Fibroblast of skin of right quadriceps (primary cell): ENCODE measurements around the gene HEATR5B.
"Not testable (repeated sequence)": the region's sequence is repeated elsewhere in the genome, so short reads cannot be mapped to it uniquely, and the experiment has no call there.

Source experiments
- DNase-seq: peaks from one replicate; pipeline ENCODE4 v3.0.0-alpha.2; 2013

The HEATR5B gene

DNA sequence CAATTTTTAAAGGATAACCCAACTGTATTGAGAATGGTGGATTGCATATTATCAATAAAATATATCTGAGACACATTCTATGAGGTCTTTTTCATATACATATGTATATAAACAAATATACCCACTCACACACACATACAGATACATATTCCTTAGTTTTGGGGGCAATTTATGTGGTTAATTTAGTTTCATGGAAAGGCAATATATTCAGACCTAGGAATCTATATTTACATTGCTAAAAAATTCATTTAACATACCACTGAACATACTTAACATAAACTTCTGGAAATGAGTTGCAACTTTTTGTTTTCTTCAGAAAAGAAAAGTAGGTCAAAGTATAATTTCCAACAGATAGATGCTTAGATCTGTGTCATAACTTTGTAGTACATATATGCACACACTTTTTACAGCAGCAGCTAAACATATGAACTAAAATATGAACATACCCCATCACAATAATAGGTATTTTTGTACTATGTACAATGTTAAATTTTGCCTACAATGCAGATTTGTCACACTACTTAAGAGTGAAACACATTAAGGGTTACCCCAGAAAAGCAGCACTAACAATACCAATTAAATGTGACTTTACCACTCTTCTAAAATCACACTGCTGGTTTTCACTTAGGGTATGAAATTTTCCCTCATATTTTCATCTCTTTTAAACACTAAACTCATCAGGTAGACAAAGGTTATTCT lies 23.0 kb downstream of the HEATR5B start:
- DNase-seq, result no peak

DNA sequence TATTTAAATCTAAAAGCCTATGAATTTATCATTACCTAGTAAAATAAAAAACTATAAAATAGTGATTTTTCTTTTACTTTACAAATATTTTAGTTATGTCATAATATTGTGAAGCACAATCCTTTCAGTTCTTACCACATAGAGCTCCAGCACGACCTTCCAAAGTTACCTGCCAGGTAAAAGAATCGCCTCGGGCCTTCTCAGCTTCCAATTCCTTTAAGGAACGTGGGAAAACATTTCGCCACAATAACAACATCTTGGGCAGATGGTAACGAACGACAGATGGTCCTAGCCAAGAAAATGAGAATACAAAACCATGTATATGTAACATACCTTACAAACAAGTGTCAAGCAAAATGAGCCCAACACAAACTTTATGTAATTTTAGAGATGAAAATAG lies 23.7 kb downstream of the HEATR5B start:
- no peak for DNase-seq

DNA sequence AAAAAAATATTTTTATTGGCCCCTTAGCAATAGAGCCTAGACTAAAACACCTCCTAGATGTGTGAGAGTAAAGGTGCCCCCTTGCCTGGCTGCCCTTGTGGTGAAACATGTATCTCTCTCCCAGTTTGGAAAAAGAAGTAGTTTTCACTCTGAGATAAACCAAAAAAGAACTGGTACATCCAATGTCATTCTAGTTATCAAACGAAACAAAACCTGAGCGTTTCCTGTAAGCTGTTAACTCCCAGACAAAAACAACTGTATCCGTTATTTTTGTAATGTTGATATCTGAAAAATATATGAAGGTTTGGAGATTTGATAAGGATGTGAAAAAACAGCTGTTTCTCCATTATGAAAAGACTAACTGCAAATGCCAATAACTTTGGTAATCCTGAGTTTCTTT lies 24.3 kb downstream of the HEATR5B start:
- DNase-seq, result no peak

DNA sequence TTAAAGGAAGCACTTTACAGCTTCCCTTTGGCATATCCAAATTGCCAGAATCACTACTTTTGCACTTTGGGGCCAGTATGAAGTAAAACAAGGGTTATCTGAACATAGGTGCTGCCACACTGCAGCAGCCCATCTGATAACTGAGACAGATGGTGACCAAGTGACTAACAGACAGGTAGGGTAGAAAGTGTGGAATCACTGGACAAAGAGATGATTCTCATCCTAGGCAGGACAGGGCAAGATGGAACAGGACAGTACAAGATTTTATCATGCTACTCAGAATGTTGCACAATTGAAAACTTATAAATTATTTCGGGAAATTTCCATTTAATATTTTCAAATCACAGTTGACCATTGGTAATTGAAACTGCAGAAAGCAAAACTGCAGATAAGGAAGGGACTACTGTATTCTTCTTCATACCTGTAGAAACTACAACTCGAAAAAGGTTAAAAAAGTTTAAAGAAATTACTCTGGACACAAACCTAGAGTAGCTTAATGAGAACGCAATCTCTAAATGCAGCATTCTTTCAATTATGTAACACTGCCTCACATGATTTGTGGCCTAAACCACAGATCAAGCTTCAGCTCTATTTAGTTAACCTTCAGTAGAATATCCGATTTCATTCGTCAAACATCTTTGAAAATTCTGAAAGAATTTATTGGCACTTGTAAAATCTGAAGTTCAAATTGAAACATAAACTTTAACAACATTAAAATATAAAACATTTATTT lies 31.4 kb downstream of the HEATR5B start:
- no peak for DNase-seq

DNA sequence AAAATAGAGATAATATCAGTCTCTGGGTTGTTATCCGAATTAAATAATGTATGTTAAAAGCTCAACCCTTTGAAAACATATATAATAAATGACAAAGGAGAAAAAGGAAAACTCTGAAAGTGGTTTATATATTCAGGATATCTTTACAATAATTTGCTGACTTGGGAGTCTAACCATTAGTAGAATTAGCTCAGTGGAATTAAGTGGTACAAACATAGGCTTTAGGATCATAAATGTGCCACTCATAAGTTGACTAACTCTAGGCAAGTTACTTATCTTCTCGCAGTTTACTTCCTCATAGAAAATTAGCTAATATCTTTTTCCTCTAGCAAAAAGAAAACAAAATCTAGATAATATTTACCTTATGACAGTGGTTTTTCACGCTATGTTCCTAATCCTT lies 44.6 kb downstream of the HEATR5B start:
- DNase-seq, result no peak

DNA sequence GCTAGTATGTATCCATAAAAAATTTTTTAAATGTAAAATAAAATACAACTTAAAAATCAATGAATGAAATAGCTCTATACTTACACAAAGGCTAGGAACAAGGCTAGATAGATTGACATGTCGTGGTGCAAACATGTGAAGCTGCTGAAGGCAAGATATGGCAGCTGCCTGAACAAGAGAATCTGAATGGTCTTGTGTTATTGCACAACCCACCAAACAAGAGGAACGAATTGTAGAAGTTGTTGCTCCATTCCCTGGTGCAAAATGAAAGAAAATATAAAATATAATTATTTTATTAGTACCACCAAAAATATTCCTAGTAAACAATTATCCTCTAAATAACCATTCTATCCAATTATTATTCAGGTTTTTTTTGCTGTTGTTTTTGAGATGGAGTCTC lies 46.4 kb downstream of the HEATR5B start:
- no peak for DNase-seq

DNA sequence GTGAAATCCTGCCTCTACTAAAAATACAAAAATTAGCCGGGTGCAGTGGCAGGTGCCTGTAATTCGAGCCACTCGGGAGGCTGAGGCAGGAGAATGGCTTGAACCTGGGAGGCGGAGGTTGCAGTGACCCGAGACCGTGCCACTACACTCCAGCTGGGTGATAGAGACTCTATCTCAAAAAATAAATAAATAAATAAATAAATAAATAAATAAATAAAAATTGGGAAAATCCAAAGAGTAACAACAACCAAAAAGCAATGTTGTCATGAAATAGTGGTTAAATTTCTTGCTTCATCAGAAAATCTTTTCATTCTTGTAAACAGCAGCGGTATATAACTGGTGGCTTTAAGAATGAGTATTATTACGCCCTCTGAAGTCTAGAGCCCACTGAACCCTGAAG lies 54.4 kb downstream of the HEATR5B start:
- DNase-seq, result no peak

DNA sequence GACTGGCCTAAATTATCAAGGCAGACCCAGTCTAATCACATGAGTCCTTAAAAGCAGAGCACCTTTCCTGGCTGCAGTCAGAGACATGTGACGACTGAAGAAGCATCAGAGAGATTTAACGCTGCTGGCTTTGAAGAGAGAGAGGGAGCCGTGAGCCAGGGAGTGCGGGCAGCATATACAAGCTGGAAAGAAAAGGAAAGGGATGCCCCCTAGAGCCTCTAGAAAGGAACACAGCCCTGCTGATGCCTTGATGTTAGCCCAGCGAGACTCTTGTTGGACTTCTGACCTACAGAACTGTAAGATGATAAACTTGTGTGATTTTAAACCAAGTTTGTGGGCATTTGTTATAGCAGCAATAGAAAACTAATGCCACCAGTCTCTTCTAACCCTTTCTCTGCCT lies 58.1 kb downstream of the HEATR5B start:
- DNase-seq, result peak; percentile 0

DNA sequence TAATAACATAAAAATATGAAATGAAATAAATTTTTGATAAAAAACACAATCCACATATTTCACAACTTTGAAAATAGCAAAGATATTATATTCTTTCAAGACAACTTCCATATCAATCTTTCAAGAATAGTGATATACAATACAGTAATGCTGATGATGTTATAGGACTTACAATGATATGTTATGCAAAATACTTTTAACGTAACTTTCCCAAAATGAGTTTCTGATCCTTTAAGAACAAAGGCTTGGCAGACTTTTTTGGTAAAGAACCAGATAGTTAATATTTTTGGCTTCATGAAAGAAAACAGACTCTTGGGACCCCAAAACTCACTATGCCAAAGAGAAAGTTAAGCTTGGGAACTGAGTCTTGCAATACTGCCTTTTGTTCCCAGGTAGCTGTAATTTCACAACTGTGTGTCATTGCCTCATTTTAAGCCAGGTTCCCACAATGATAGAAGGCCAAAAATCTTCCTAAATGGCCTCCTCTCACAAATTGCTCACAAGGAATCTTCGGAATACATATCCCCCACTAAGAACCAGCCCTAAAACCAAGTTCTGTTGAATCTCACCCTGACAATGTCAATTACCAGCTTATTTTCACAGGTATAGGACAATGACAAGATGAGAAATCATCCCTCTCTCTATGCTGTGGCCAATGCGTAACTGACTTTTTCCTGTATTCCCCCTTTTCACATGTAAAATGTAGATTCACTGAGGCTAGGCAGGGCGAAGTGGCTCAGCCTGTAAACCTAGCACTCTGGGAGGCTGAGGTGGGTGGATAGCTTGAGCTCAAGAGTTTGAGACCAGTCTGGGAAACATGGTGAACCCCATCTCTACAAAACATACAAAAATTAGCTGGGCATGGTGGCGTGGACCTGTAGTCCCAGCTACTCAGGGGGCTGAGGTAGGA lies 63.0 kb downstream of the HEATR5B start:
- peak; percentile 9 for DNase-seq

DNA sequence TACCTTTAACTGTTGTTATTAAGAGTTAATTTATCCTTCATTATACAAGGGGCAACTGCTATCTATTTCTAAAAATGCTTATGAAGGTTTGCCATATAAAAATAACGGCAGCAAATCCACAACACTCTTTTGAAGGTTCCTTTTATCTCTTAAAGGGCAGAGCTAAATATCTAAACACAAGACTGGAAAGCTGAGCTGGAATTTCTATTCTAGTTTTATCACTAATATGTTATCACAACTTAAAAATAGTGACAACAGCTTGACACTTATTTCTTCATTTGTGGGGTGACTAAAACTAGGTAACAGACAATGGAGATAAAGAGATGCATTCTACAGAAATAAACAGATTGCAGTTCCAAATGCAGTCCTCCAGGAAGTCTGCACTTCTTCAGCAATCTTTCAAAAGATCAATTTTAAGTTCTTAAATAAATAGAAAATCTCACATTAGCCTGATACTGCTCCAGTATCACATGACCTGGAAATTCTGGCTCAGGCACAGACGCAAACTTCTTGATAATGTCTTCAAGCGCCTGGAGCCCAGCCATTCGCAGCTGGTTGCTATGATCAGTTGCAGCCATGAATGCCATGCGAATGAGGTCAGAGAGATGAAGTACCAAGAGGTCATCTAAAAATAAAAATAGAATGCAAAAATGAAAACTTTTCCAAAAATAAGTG lies 63.8 kb downstream of the HEATR5B start:
- peak; percentile 84 for DNase-seq

DNA sequence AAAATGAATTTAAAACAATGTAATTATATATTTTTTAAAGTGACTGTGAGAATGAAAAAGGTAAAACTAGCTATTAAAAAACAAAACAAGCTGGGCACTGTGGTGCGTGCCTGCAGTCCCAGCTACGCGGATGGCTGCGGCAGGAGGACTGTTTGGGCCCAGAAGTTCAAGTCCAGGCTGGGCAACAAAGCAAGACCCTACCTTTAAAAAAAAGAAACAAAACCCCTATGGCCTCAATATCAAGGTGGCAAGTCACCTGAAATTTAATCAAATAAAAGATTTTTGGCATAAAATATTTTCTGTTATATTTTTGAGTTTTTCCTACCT lies 70.9 kb downstream of the HEATR5B start:
- no peak for DNase-seq

DNA sequence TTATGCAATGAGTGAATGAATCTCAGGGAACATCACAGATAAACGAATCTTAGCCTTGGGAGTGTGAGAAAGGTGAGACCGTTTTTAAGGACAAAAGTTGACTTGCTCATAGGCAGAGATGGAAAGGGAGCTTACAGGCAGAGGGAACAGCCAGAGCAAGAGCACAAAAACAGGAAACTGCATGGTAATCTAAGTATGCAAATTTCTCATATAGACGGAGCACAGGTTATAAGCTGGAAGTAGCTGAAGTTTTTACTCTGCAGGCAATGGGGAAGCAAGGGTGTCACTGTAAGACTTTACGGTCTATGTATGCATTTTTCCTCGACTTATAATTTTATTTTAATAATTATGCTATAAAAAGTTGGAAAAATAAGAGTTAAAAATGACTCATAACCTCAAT lies 73.0 kb downstream of the HEATR5B start:
- no peak for DNase-seq

DNA sequence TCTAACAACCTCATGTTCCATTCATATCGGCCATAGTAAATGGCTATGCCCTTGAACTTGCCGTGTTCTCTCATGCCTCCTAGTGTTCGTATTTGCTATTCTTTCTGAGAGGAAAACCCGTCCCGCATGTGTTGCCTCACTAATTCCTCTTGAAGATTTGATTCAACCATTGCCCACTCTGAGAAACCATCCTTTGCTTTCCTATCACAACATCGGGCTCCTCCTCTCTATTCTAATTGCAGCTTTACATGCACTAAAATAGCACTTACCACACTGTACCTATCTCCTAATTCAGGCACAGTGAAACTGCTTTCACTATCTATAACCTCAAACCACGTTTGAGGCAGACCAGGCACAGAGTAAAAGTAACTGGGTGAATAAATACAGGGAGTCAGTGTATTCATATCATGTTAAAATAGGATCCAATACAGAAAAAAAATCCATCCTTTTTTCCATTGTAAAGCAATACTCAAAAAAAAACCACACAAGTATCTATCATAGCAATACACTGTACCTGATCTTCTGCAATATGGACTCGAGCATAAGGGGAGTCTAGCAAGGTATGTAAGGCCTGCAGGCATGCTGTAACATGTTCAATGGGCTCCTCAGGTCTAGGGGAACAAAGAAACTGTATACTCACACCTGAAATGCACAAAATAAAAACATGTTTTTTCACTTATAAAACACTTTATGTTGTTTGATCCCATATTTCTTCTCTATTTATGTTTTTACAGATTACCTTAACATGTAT lies 78.9 kb downstream of the HEATR5B start:
- DNase-seq, result peak; percentile 13

DNA sequence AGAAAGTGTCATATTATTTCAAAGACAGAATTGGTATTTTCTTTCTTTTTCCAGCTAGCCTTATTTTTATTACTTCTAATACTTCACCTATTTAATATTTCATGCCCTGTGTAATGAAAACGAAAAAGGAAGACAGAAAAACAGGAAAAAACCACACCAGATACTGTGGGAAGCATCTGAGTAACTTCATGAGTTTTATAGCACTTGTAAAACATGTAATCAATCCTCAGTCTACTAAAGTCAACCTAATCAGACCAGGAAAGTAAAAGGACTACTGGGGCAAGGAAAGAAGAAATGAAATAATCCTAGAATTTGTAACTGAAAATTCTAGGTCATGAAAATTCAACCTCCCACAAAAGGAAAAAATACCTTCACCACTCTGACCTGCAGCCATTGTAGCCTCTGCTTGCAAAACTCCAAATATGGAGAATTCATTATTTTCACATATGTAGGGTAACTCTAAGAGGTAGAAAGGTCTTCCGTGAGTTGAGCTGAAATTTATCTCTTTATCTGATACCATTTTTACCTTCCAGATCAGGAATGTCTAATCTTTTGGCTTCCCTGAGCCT lies 83.1 kb downstream of the HEATR5B start:
- no peak for DNase-seq

DNA sequence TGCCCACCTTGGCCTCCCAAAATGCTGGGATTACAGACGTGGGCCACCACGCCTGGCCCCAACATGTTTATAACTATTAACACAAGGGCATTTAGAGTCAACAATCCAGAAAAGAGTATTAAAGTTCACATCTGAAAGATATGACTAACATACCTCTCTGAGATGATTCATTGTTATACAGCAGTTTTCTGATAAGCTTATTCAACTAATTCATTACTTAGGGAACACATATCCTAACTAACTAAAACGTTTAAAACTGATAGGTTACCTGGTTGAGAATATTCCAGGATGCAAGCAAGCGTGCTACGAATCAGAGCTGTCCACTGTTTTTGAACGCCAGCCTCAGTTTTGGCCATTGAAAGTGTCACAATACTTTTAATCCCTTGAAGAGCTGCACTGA lies 83.9 kb downstream of the HEATR5B start:
- DNase-seq, result no peak

DNA sequence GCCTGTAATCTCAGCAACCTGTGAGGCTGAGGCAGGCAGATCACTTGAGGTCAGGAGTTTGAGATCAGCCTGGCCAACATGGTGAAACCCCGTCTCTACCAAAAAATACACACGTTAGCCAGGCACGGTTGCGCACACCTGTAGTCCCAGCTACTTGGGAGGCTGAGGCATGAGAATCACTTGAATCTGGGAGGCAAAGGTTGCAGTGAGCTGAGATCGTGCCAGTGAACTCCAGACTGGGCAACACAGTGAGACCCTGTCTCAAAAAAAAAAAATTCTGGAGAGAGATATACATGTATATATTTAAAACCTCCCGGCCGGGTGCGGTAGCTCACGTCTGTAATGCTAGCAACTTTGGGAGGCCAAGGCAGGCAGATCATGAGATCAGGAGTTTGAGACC lies 84.8 kb downstream of the HEATR5B start:
- DNase-seq, result not testable (repeated sequence)

DNA sequence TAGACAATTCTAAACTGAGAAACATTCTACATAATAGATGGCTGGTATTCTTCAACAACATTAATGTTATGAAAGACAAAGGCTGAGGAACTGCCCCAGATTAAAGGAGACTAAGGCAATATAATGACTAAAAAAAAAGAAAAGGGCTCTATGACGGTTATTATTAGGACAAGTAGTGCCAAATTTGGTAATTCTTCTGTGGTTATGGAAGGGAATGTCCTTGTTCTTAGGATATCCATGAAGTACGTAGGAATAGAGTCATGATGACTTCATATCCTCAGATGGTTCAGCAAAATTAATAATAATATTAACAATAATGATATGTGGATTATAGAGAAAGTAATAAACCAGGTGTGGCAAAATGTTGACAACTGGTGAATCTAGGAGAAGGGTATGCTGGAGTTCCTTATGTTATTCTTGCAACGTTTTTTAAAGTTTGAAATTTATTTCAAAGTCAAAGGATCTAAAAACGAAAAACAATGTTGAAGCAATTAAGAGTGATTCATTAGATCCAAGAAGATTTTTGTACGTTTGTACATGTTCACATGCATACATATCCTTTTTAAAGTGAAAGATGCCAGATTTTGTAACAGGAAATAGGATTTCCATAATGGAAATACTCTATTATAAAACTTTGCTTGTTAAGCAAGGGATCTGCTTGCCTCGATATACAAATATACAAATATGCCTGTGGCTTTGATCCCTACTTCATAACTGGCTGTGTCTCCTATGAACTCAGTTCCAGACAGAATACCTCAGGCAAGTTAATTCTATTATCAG lies 90.1 kb downstream of the HEATR5B start:
- DNase-seq, result peak; percentile 7

DNA sequence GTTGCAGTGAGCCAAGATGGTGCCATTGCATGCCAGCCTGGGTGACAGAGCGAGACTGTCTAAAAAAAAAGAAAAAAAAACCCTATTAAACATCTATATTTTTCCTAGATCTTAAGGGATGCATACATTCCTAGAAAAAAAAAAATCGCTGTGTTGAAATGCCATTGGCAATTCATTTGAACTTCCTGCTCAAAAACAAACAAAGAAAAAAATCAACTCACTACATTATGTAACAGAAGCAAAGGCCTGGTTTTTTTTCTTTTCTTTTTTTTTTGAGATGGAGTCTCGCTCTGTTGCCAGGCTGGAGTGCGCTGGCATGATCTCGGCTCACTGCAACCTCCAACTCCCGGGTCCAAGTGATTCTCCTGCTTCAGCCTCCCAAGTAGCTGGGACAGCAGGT lies 96.2 kb downstream of the HEATR5B start:
- DNase-seq, result no peak

DNA sequence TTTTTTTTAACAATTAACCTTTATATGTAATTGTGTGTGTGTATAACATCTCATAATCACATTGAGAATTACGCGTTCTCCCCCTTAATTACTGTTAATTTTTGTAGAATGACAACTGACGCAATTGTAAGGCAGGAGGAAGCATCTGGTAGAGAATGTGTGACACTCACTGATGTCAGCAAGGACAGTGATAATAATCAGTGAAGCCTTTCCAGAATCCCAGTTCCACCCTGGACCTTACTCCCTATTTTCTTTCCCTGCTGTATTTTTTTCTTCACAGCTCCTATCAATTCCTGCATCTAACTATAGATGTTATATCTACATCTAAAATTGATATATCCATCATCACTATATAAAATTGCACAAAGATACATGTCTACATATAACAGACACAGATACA lies 101.7 kb downstream of the HEATR5B start:
- no peak for DNase-seq

DNA sequence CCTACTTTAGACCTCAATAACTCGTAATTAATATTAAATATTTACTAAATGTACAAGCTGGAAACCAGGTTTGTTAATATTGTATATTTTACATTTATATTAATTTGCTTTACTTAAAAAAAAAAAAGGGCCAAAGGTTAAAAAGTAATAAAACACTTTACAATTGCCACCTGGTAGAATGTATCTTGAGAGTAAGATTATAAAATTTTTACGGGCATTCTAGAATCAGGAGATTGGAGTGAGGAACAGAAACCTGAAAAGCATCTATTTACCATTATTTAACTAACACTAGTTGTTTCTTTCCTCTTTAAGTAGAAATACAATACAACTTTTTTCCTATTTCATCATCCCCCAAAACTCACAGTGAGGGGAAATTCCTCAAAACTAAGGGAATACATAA lies 102.3 kb downstream of the HEATR5B start:
- no peak for DNase-seq

DNA sequence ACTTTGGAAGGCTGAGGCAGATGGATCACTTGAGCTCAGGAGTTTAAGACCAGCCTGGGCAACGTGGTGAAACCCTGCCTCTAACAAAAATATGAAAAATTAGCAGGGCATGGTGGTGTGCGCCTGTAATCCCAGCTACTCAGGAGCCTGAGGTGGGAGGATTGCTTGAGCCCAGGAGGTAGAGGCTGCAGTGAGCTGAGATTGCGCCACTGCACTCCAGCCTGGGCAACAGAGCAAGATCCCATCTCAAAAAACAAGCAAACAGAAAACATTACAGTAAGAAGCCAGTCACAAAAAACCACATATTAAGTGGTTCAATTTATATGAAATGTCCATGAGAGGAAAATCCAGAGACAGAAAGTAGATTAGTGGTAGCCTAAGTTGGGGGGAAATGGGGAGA lies 105.2 kb downstream of the HEATR5B start:
- not testable (repeated sequence) for DNase-seq
